ENCODE data around the gene ST6GAL2.

DNA sequence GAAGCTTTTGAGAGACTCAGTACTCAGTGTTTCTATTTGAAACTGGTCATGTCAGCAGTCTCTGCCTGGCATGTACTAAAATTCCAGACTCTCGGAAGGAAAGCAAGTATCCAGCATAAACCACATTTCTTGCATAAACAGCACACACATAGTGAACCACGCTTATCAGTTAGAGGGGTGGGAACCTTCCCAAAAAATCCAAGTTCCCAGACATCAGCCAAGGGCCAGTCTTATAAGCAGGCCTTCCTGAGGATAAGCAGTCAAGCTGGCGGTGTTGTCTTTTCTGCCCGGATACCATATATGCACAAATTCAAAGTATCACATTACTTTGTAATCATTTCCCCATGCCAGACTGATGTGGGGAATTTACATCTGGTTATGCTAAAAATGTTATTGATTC, 73.6 kb downstream of the ST6GAL2 start:
- TF ChIP-seq, protein P1, sequence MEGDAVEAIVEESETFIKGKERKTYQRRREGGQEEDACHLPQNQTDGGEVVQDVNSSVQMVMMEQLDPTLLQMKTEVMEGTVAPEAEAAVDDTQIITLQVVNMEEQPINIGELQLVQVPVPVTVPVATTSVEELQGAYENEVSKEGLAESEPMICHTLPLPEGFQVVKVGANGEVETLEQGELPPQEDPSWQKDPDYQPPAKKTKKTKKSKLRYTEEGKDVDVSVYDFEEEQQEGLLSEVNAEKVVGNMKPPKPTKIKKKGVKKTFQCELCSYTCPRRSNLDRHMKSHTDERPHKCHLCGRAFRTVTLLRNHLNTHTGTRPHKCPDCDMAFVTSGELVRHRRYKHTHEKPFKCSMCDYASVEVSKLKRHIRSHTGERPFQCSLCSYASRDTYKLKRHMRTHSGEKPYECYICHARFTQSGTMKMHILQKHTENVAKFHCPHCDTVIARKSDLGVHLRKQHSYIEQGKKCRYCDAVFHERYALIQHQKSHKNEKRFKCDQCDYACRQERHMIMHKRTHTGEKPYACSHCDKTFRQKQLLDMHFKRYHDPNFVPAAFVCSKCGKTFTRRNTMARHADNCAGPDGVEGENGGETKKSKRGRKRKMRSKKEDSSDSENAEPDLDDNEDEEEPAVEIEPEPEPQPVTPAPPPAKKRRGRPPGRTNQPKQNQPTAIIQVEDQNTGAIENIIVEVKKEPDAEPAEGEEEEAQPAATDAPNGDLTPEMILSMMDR (IDR thresholded peaks at IDR 0.05; ENCODE audit: insufficient read depth, low read length), result no peak
- TF ChIP-seq, protein P2, sequence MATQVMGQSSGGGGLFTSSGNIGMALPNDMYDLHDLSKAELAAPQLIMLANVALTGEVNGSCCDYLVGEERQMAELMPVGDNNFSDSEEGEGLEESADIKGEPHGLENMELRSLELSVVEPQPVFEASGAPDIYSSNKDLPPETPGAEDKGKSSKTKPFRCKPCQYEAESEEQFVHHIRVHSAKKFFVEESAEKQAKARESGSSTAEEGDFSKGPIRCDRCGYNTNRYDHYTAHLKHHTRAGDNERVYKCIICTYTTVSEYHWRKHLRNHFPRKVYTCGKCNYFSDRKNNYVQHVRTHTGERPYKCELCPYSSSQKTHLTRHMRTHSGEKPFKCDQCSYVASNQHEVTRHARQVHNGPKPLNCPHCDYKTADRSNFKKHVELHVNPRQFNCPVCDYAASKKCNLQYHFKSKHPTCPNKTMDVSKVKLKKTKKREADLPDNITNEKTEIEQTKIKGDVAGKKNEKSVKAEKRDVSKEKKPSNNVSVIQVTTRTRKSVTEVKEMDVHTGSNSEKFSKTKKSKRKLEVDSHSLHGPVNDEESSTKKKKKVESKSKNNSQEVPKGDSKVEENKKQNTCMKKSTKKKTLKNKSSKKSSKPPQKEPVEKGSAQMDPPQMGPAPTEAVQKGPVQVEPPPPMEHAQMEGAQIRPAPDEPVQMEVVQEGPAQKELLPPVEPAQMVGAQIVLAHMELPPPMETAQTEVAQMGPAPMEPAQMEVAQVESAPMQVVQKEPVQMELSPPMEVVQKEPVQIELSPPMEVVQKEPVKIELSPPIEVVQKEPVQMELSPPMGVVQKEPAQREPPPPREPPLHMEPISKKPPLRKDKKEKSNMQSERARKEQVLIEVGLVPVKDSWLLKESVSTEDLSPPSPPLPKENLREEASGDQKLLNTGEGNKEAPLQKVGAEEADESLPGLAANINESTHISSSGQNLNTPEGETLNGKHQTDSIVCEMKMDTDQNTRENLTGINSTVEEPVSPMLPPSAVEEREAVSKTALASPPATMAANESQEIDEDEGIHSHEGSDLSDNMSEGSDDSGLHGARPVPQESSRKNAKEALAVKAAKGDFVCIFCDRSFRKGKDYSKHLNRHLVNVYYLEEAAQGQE (IDR thresholded peaks at IDR 0.05; ENCODE audit: insufficient replicate concordance, low read depth), result no peak
